ENCODE measurements around the gene RFNG. TPM values are rescaled to one million over a fixed set of nuclear protein-coding genes. Genes with fewer than 3 reads are reported as not detected.

The RFNG gene
- total RNA-seq, 6 experiments from 2014 or later, result 37.6 to 48.5 (median 40.1) TPM

GRCh38 chr17:82076785-82077591, 25.4 kb upstream of the RFNG start:
- Mint-ChIP-seq H3K36me3 (ENCODE audit: low read depth) (peaks cover 8% of the 10 kb centered on the region; the same call in 1 of the 2 replicates), H3K27me3 (ENCODE audit: insufficient read depth) (peaks cover 15% of the 10 kb centered on the region), H3K4me1 (ENCODE audit: low read depth) (no peaks in the 10 kb centered on the region), H3K9me3 (no peaks in the 10 kb centered on the region), H3K4me3 (no peak overlapping the region), H3K27ac (no peak overlapping the region)
- TF ChIP-seq CTCF (IDR thresholded peaks at IDR 0.05), result no peak
- no peak for DNase-seq

GRCh38 chr17:82076018-82076784, 24.6 kb upstream of the RFNG start:
- no peak for DNase-seq
- TF ChIP-seq CTCF (IDR thresholded peaks at IDR 0.05), result no peak
- H3K27me3 Mint-ChIP-seq (ENCODE audit: insufficient read depth), result peaks cover 15% of the 10 kb centered on the region
- H3K36me3 Mint-ChIP-seq (ENCODE audit: low read depth), result peaks cover 8% of the 10 kb centered on the region; the same call in 1 of the 2 replicates
- H3K4me1 Mint-ChIP-seq (ENCODE audit: low read depth), result no peaks in the 10 kb centered on the region
- H3K27ac Mint-ChIP-seq, result no peak overlapping the region
- H3K4me3 Mint-ChIP-seq, result no peak overlapping the region
- no peaks in the 10 kb centered on the region for H3K9me3 Mint-ChIP-seq

- Mint-ChIP-seq H3K27ac (no peak overlapping the region), H3K4me3 (no peak overlapping the region), H3K36me3 (ENCODE audit: low read depth) (0 out of 2 replicates have a peak, but pooled peaks cover 4% of the 10 kb centered on the region), H3K27me3 (ENCODE audit: insufficient read depth) (peaks cover 15% of the 10 kb centered on the region), H3K9me3 (no peaks in the 10 kb centered on the region), H3K4me1 (ENCODE audit: low read depth) (no peaks in the 10 kb centered on the region)
- DNase-seq, result no peak
- TF ChIP-seq CTCF (IDR thresholded peaks at IDR 0.05), result no peak
Measured at GRCh38 chr17:82073446-82073845, 21.8 kb upstream of the RFNG start.

GRCh38 chr17:82072827-82073226, 21.2 kb upstream of the RFNG start:
- TF ChIP-seq CTCF (IDR thresholded peaks at IDR 0.05), result no peak
- Mint-ChIP-seq H3K27ac (no peak overlapping the region), H3K9me3 (no peaks in the 10 kb centered on the region), H3K4me3 (no peak overlapping the region), H3K27me3 (ENCODE audit: insufficient read depth) (peaks cover 15% of the 10 kb centered on the region), H3K36me3 (ENCODE audit: low read depth) (no peaks in the 10 kb centered on the region), H3K4me1 (ENCODE audit: low read depth) (no peaks in the 10 kb centered on the region)
- DNase-seq, result no peak

- Mint-ChIP-seq H3K27ac (no peak overlapping the region), H3K4me3 (no peak overlapping the region), H3K9me3 (no peaks in the 10 kb centered on the region), H3K36me3 (ENCODE audit: low read depth) (no peaks in the 10 kb centered on the region), H3K4me1 (ENCODE audit: low read depth) (no peaks in the 10 kb centered on the region), H3K27me3 (ENCODE audit: insufficient read depth) (peaks cover 8% of the 10 kb centered on the region)
- TF ChIP-seq CTCF (IDR thresholded peaks at IDR 0.05), result no peak
- no peak for DNase-seq
Measured at GRCh38 chr17:82070611-82071010, 19.0 kb upstream of the RFNG start.
